Neural cell (in vitro differentiated cells): ENCODE results near the gene GLS. TPM values are rescaled to one million over a fixed set of nuclear protein-coding genes. Genes with fewer than 3 reads are reported as not detected.

Experiments
- H2AFZ ChIP-seq: fragments of 200-600, 300-800 bp; sonication (generic), shearing (Covaris generic); 2 replicates; pipeline ENCODE4 v1.6.0; 2014; ENCODE audit warnings: low read depth, mild to moderate bottlenecking, antibody characterized with exemption, low read length, moderate library complexity
- H3F3A ChIP-seq: fragments of 200-600 bp; shearing (Covaris generic); 2 replicates; pipeline ENCODE4 v1.6.1; 2016; ENCODE audit warnings: mild to moderate bottlenecking, moderate library complexity, mixed read lengths, antibody characterized with exemption, low read length; ENCODE audit not compliant: insufficient read depth, poor library complexity, severe bottlenecking
- H3K27ac ChIP-seq: fragments of 200-600, 300-800 bp; sonication (generic), shearing (Covaris generic); 2 replicates; pipeline ENCODE4 v1.5.1; 2014; ENCODE audit warnings: mild to moderate bottlenecking, low read length, moderate library complexity
- H3K27me3 ChIP-seq: fragments of 300-800, 200-600 bp; sonication (generic), shearing (Covaris generic); 2 replicates; pipeline ENCODE4 v1.6.0; 2014; ENCODE audit warnings: mild to moderate bottlenecking, low read depth, low read length, moderate library complexity; ENCODE audit not compliant: insufficient read depth
- H3K36me3 ChIP-seq: fragments of 300-800, 200-600 bp; sonication (generic), shearing (Covaris generic); 2 replicates; pipeline ENCODE4 v1.5.1; 2014; ENCODE audit warnings: mild to moderate bottlenecking, antibody characterized with exemption, low read length, moderate library complexity; ENCODE audit not compliant: insufficient read depth
- H3K4me2 ChIP-seq: fragments of 300-800, 200-600 bp; sonication (generic), shearing (Covaris generic); 2 replicates; pipeline ENCODE4 v1.6.0; 2014; ENCODE audit warnings: mild to moderate bottlenecking, low read length
- H3K4me3 ChIP-seq: fragments of 300-800, 200-600 bp; sonication (generic), shearing (Covaris generic); 2 replicates; pipeline ENCODE4 v1.5.1; 2014; ENCODE audit warnings: mild to moderate bottlenecking, low read length, moderate library complexity
- H3K79me2 ChIP-seq: fragments of 200-600 bp; shearing (Covaris generic); replicated peaks from 2 replicates; pipeline ENCODE4 v1.6.0; 2014; ENCODE audit warnings: mild to moderate bottlenecking, low read length, moderate library complexity; ENCODE audit not compliant: insufficient read depth
- H3K9ac ChIP-seq: fragments of 300-800, 200-600 bp; sonication (generic), shearing (Covaris generic); 2 replicates; pipeline ENCODE4 v1.6.1; 2016; ENCODE audit warnings: mild to moderate bottlenecking, low read length, mixed read lengths
- H3K9me2 ChIP-seq: fragments of 200-600 bp; shearing (Covaris generic); 2 replicates; pipeline ENCODE4 v1.6.1; 2016; ENCODE audit warnings: mild to moderate bottlenecking, low read length, mixed read lengths; ENCODE audit not compliant: insufficient read depth
- H3K9me3 ChIP-seq: fragments of 200-600, 300-800 bp; sonication (generic), shearing (Covaris generic); 2 replicates; pipeline ENCODE4 v1.6.1; 2016; ENCODE audit warnings: mild to moderate bottlenecking, mixed run types, low read length, moderate library complexity, mixed read lengths
- H4K20me1 ChIP-seq: fragments of 200-600 bp; shearing (Covaris generic); 2 replicates; pipeline ENCODE4 v1.6.1; 2016; ENCODE audit warnings: mild to moderate bottlenecking, mixed run types; ENCODE audit not compliant: insufficient read depth
- EP300 ChIP-seq: fragments of 450-650 bp; conservative IDR thresholded peaks from 2 replicates; pipeline ENCODE4 v1.6.1; 2014; ENCODE audit warnings: antibody characterized with exemption, mild to moderate bottlenecking, moderate library complexity; ENCODE audit not compliant: poor library complexity, severe bottlenecking
- EZH2 ChIP-seq: fragments of 200-600, 300-800 bp; shearing (Covaris generic), sonication (generic); IDR thresholded peaks from 2 replicates; pipeline ENCODE4 v1.6.1; 2014; ENCODE audit warnings: antibody characterized with exemption, low read length, borderline replicate concordance, mild to moderate bottlenecking; ENCODE audit not compliant: insufficient read depth, poor library complexity, severe bottlenecking
- MXI1 ChIP-seq: fragments of 450-650 bp; conservative IDR thresholded peaks from 2 replicates; pipeline ENCODE4 v1.6.1; 2014; ENCODE audit warnings: antibody characterized with exemption, mild to moderate bottlenecking; ENCODE audit not compliant: poor library complexity, severe bottlenecking
- POLR2AphosphoS5 ChIP-seq: IDR thresholded peaks from 2 replicates; pipeline ENCODE4 v1.6.1; 2012
- RAD21 ChIP-seq: fragments of 450-650 bp; conservative IDR thresholded peaks from 2 replicates; pipeline ENCODE4 v1.6.1; 2014; ENCODE audit warnings: antibody characterized with exemption, mild to moderate bottlenecking, moderate library complexity
- REST ChIP-seq: IDR thresholded peaks from 2 replicates; pipeline ENCODE4 v1.6.1; 2012; ENCODE audit warnings: borderline replicate concordance
- SMC3 ChIP-seq: fragments of 450-650 bp; conservative IDR thresholded peaks from 2 replicates; pipeline ENCODE4 v1.6.1; 2014; ENCODE audit warnings: antibody characterized with exemption, mild to moderate bottlenecking, moderate library complexity; ENCODE audit not compliant: poor library complexity
- TAF1 ChIP-seq: IDR thresholded peaks from 2 replicates; pipeline ENCODE4 v1.6.1; 2012; ENCODE audit warnings: low read depth
- polyA plus RNA-seq: library from polyadenylated mRNA; depleted of rRNA; stranded (reverse); fragments of >200 nt; gene quantifications from 2 replicates; pipeline ENCODE4 v1.2.3, GENCODE V29; 2014
- TF ChIP-seq, protein P1 (sequence below): fragments of 450-650 bp; IDR thresholded peaks from 2 replicates; pipeline ENCODE4 v1.5.1; 2014; ENCODE audit warnings: antibody characterized with exemption, mild to moderate bottlenecking, moderate library complexity; ENCODE audit not compliant: poor library complexity, severe bottlenecking

GLS gene
- polyA plus RNA-seq, 1 donor from 2014 or later, result 90.2 TPM

DNA sequence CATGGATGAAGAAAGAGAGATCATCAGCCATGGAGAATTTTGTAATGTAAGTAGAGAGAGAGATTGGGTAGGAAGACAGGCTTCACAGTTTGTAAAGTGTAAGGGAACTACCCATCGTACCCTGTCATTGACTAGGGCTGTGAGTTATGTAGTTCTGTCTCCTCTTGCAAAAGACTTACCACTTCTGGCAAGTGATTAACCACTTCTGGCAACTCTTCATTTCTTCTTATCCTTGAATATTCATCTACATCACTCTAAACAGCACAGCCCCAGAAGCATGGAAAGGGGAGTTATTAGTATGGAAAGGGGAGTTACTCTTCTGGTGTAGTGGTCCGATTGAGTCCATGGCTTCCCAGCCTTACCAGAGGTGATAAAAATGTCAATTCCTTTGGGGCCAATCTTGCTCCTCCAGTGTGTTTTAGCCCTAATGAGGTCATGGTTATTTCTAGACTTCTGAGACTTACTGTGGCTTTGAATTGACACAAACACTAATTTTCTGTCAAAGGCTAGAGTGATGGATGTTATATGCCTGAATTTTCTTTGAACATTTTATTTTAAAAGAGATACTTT is 81.4 kb downstream of the GLS start:
- no peaks in the 10 kb centered on the region for H3K9me3 ChIP-seq
- H3K4me3 ChIP-seq, result no peak overlapping the region
- H3F3A ChIP-seq, result no peaks in the 10 kb centered on the region
- H3K4me2 ChIP-seq, result no peak overlapping the region
- H4K20me1 ChIP-seq, result no peaks in the 10 kb centered on the region
- H3K27me3 ChIP-seq, result no peaks in the 10 kb centered on the region
- TF ChIP-seq EZH2, result no peak
- no peak for TF ChIP-seq SMC3
- TF ChIP-seq EP300, result no peak
- no peak for TF ChIP-seq POLR2AphosphoS5
- TF ChIP-seq RAD21, result no peak
- no peak for TF ChIP-seq REST
- no peak for TF ChIP-seq TAF1
- TF ChIP-seq, protein P1, sequence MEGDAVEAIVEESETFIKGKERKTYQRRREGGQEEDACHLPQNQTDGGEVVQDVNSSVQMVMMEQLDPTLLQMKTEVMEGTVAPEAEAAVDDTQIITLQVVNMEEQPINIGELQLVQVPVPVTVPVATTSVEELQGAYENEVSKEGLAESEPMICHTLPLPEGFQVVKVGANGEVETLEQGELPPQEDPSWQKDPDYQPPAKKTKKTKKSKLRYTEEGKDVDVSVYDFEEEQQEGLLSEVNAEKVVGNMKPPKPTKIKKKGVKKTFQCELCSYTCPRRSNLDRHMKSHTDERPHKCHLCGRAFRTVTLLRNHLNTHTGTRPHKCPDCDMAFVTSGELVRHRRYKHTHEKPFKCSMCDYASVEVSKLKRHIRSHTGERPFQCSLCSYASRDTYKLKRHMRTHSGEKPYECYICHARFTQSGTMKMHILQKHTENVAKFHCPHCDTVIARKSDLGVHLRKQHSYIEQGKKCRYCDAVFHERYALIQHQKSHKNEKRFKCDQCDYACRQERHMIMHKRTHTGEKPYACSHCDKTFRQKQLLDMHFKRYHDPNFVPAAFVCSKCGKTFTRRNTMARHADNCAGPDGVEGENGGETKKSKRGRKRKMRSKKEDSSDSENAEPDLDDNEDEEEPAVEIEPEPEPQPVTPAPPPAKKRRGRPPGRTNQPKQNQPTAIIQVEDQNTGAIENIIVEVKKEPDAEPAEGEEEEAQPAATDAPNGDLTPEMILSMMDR, result no peak
- TF ChIP-seq MXI1, result no peak
- H3K79me2 ChIP-seq, result no peaks in the 10 kb centered on the region
- H3K9me2 ChIP-seq, result no peaks in the 10 kb centered on the region
- no peaks in the 10 kb centered on the region for H3K36me3 ChIP-seq
- H3K9ac ChIP-seq, result no peak overlapping the region
- H3K27ac ChIP-seq, result no peak overlapping the region
- H2AFZ ChIP-seq, result no peak overlapping the region

DNA sequence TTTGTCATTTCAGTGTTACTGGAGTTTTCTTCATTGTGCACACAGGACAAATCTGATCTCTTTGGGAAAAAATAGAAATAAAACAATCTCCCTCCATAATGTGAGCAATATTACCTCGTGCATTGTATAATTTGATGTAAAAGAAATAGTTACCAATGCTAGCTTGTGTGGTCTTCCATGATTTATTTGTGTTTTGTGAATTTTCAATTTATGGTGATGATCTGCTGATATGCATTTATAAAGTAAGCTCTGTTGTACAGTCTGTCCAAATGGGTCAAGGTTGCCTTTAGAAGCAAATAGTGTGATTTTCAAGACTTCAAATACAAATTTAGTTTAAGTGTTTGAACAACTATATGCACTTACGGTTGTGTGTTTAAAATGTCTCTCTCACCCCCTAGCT is 82.5 kb downstream of the GLS start:
- no peak for TF ChIP-seq POLR2AphosphoS5
- no peak for TF ChIP-seq EP300
- TF ChIP-seq, protein P1, result no peak
- no peak for TF ChIP-seq EZH2
- no peaks in the 10 kb centered on the region for H3K9me2 ChIP-seq
- no peaks in the 10 kb centered on the region for H3K27me3 ChIP-seq
- no peak overlapping the region for H3K4me3 ChIP-seq
- H3F3A ChIP-seq, result no peaks in the 10 kb centered on the region
- H3K79me2 ChIP-seq, result no peaks in the 10 kb centered on the region
- H2AFZ ChIP-seq, result no peak overlapping the region
- no peak overlapping the region for H3K9ac ChIP-seq
- H3K4me2 ChIP-seq, result no peak overlapping the region
- no peaks in the 10 kb centered on the region for H4K20me1 ChIP-seq
- no peaks in the 10 kb centered on the region for H3K9me3 ChIP-seq
- H3K36me3 ChIP-seq, result no peaks in the 10 kb centered on the region
- H3K27ac ChIP-seq, result no peak overlapping the region
